ENCODE measurements around the gene PHACTR1. TPM values are rescaled to one million over a fixed set of nuclear protein-coding genes. Genes with fewer than 3 reads are reported as not detected.
A peak's percentile ranks its signal among the peaks of the same experiment; 100 is the strongest.

The PHACTR1 gene
- polyA plus RNA-seq, 3 donors, result 6.1 to 26.9 (median 7.6) TPM

DNA sequence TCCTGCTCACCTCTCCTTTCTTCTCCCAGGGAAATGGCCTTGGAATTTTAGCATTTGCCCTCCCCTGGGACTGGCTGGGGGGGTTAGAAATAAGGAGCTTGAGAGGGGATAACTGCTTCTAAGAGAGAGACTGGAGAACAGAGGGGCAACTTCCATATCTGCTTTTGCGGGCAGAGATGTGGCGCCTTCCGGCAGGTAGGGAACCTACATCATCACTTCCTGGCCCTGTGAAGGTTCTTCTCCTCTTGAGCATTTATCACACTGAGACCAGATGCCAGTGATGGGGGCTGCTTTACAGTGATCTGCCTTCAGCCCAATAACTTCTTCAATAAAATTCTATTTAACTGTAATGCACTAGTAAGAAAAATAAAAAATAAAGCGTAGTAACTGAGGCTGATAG is 563.7 kb downstream of the PHACTR1 start:
- intact Hi-C loops (cut with micrococcal nuclease), result no loop called here
- Histone ChIP-seq H3K9ac (ENCODE audit: insufficient read depth, low read length, poor library complexity, severe bottlenecking) (no peak overlapping the region), H3K27me3 (ENCODE audit: control insufficient read depth in 2 of 2, insufficient read depth in 2 of 2, low read length in 2 of 2) (no peaks in the 10 kb centered on the region), H3K9me3 (replicated peaks in 1 of 2; ENCODE audit: control insufficient read depth in 1 of 2, insufficient read depth in 1 of 2, low read length in 2 of 2) (no peaks in the 10 kb centered on the region), H4K20me1 (ENCODE audit: insufficient read depth, low read length) (no peaks in the 10 kb centered on the region), H3K36me3 (replicated peaks in 1 of 2; ENCODE audit: control insufficient read depth in 1 of 2, insufficient read depth in 2 of 2, low read length in 2 of 2) (peaks cover 30 to 69% of the 10 kb centered on the region in 2 donors), H3K4me1 (ENCODE audit: control insufficient read depth in 1 of 2, insufficient read depth in 2 of 2, low read length in 2 of 2) (peaks cover 5 to 11% of the 10 kb centered on the region in 2 donors), H3K27ac (ENCODE audit: low read depth in 1 of 2, low read length in 2 of 2) (no peak overlapping the region), H2AFZ (ENCODE audit: insufficient read depth, low read depth, low read length, poor library complexity, severe bottlenecking) (no peak overlapping the region), H3K4me3 (replicated peaks in 1 of 3; ENCODE audit: low read depth in 2 of 3, low read length in 3 of 3) (no peak overlapping the region), H3K4me2 (replicated peaks; ENCODE audit: extremely low read depth, low read length, poor library complexity, severe bottlenecking) (no peak overlapping the region), H3K79me2 (ENCODE audit: insufficient read depth, low read length) (peaks cover 34% of the 10 kb centered on the region)
- no peak for TF ChIP-seq CTCF (IDR thresholded peaks at IDR 0.05)
- peaks cover 0 to 1% (median 0%) of the 10 kb centered on the region in 3 donors for H3K27me3 Mint-ChIP-seq (ENCODE audit: low read depth in 3 of 3)
- H3K27ac Mint-ChIP-seq, result peak overlapping the region in 3 of 7 donors; percentile 33 to 64 (median 50)
- no peak for DNase-seq
- H3K4me3 Mint-ChIP-seq, result no peak overlapping the region
- peaks cover 20% of the 10 kb centered on the region for H3K4me1 Mint-ChIP-seq
- 40% methylated on average over 1 of the region's 4 CpGs for WGBS (ENCODE audit: insufficient coverage)
- H3K9me3 Mint-ChIP-seq, result peaks cover 0 to 3% (median 0%) of the 10 kb centered on the region in 7 donors
- H3K36me3 Mint-ChIP-seq, result peaks cover 60 to 75% of the 10 kb centered on the region in 2 donors

- Histone ChIP-seq H3K79me2 (ENCODE audit: insufficient read depth, low read length) (peaks cover 21% of the 10 kb centered on the region), H3K4me1 (ENCODE audit: control insufficient read depth in 1 of 2, insufficient read depth in 2 of 2, low read length in 2 of 2) (peaks cover 17 to 21% of the 10 kb centered on the region in 2 donors), H3K4me3 (replicated peaks in 1 of 3; ENCODE audit: low read depth in 2 of 3, low read length in 3 of 3) (no peak overlapping the region), H3K9me3 (replicated peaks in 1 of 2; ENCODE audit: control insufficient read depth in 1 of 2, insufficient read depth in 1 of 2, low read length in 2 of 2) (peaks cover 0 to under 1% of the 10 kb centered on the region in 2 donors), H3K27me3 (ENCODE audit: control insufficient read depth in 2 of 2, insufficient read depth in 2 of 2, low read length in 2 of 2) (no peaks in the 10 kb centered on the region), H2AFZ (ENCODE audit: insufficient read depth, low read depth, low read length, poor library complexity, severe bottlenecking) (no peak overlapping the region), H3K36me3 (replicated peaks in 1 of 2; ENCODE audit: control insufficient read depth in 1 of 2, insufficient read depth in 2 of 2, low read length in 2 of 2) (peaks cover 32 to 71% of the 10 kb centered on the region in 2 donors), H3K27ac (ENCODE audit: low read depth in 1 of 2, low read length in 2 of 2) (no peak overlapping the region), H3K4me2 (replicated peaks; ENCODE audit: extremely low read depth, low read length, poor library complexity, severe bottlenecking) (no peak overlapping the region), H4K20me1 (ENCODE audit: insufficient read depth, low read length) (no peaks in the 10 kb centered on the region), H3K9ac (ENCODE audit: insufficient read depth, low read length, poor library complexity, severe bottlenecking) (no peak overlapping the region)
- 98% methylated on average over 9 of the region's 9 CpGs for WGBS (ENCODE audit: insufficient coverage)
- no peak for TF ChIP-seq CTCF (IDR thresholded peaks at IDR 0.05)
- H3K36me3 Mint-ChIP-seq, result peaks cover 65 to 83% of the 10 kb centered on the region in 2 donors
- no peak for DNase-seq
- H3K9me3 Mint-ChIP-seq, result peaks cover 0 to 3% (median 0%) of the 10 kb centered on the region in 7 donors
- peaks cover 27% of the 10 kb centered on the region for H3K4me1 Mint-ChIP-seq
- peak overlapping the region in 1 of 7 donors; percentile 46 for H3K27ac Mint-ChIP-seq
- no peak overlapping the region for H3K4me3 Mint-ChIP-seq
- intact Hi-C loops (cut with micrococcal nuclease), result no loop called here
- peaks cover 0 to 1% (median 0%) of the 10 kb centered on the region in 3 donors for H3K27me3 Mint-ChIP-seq (ENCODE audit: low read depth in 3 of 3)
Observed at GRCh38 chr6:13281686-13282085, 565.1 kb downstream of the PHACTR1 start.

Data from CD14-positive monocyte (primary cell).